Fibroblast of lung (primary cell): ENCODE data around the gene CATSPERD. TPM values are rescaled to one million over a fixed set of nuclear protein-coding genes. Genes with fewer than 3 reads are reported as not detected.

ENCODE experiments used
- DNase-seq, 2 donors: peaks; one replicate each; pipeline versions ENCODE4 v3.0.0 to v3.0.0-alpha.2; 2010; ENCODE audit warnings: low read depth in 2 of 2
- H2AFZ ChIP-seq: 2 replicates; pipeline ENCODE4 v1.5.1; 2012; ENCODE audit warnings: low read length, control low read depth, inconsistent platforms
- H3K27ac ChIP-seq: 2 replicates; pipeline ENCODE4 v1.5.1; 2011; ENCODE audit warnings: low read length, control low read depth; ENCODE audit not compliant: insufficient read depth
- H3K27me3 ChIP-seq: 2 replicates; pipeline ENCODE4 v1.5.1; 2011; ENCODE audit warnings: mild to moderate bottlenecking, low read length; ENCODE audit not compliant: control insufficient read depth, insufficient read depth
- H3K36me3 ChIP-seq: 2 replicates; pipeline ENCODE4 v1.5.1; 2011; ENCODE audit warnings: low read length; ENCODE audit not compliant: control insufficient read depth, insufficient read depth
- H3K4me1 ChIP-seq: 2 replicates; pipeline ENCODE4 v1.5.1; 2011; ENCODE audit warnings: low read length; ENCODE audit not compliant: control insufficient read depth, insufficient read depth; ENCODE audit errors: extremely low read depth
- H3K4me2 ChIP-seq: 2 replicates; pipeline ENCODE4 v1.5.1; 2011; ENCODE audit warnings: low read length, control low read depth; ENCODE audit not compliant: insufficient read depth; ENCODE audit errors: extremely low read depth
- H3K4me3 ChIP-seq, 4 experiments: fragments of 200-600 bp in 1 of 4; sonication (generic) in 1 of 4; replicated peaks in 1 of 4; 2 replicates each; pipeline ENCODE4 v1.5.1; 2011 to 2016; ENCODE audit warnings: low read length in 4 of 4, low read depth in 3 of 4, mild to moderate bottlenecking in 3 of 4, control low read depth in 2 of 4, inconsistent platforms in 1 of 4, mixed read lengths in 1 of 4; ENCODE audit not compliant: insufficient read depth in 1 of 4; ENCODE audit errors: control extremely low read depth in 1 of 4
- H3K79me2 ChIP-seq: 2 replicates; pipeline ENCODE4 v1.5.1; 2012; ENCODE audit warnings: mild to moderate bottlenecking, low read length, inconsistent platforms; ENCODE audit not compliant: control insufficient read depth, insufficient read depth
- H3K9ac ChIP-seq: 2 replicates; pipeline ENCODE4 v1.5.1; 2011; ENCODE audit warnings: mild to moderate bottlenecking, low read length, control low read depth; ENCODE audit not compliant: insufficient read depth
- H3K9me3 ChIP-seq: 2 replicates; pipeline ENCODE4 v1.5.1; 2012; ENCODE audit warnings: low read depth, low read length; ENCODE audit not compliant: control insufficient read depth, insufficient read depth
- H4K20me1 ChIP-seq: 2 replicates; pipeline ENCODE4 v1.5.1; 2011; ENCODE audit warnings: low read length; ENCODE audit not compliant: control insufficient read depth, insufficient read depth; ENCODE audit errors: extremely low read depth
- CTCF ChIP-seq, 2 donors: IDR thresholded peaks in 1 of 2; conservative IDR thresholded peaks in 1 of 2; 1 replicate in 1 of 2; 2 replicates in 1 of 2; pipeline ENCODE4 v1.5.1; 2011 to 2012; ENCODE audit warnings: low read length in 2 of 2, control low read depth in 1 of 2, inconsistent platforms in 1 of 2, low read depth in 1 of 2, mild to moderate bottlenecking in 1 of 2
- EZH2 ChIP-seq: IDR thresholded peaks from 2 replicates; pipeline ENCODE4 v1.5.1; 2012; ENCODE audit warnings: low read length, control low read depth, mild to moderate bottlenecking; ENCODE audit errors: missing control alignments
- polyA plus RNA-seq, 2 donors: library from polyadenylated mRNA; depleted of rRNA in 1 of 2; stranded (reverse) in 1 of 2; unstranded in 1 of 2; fragments of >200 nt; gene quantifications; 2 replicates each; pipeline ENCODE4 v1.2.1, GENCODE V29; 2011 to 2012; ENCODE audit warnings: missing spikeins in 1 of 2
- total RNA-seq: library from RNA; depleted of rRNA; stranded (reverse); fragments of >200 nt; gene quantifications from 2 replicates; pipeline ENCODE4 v1.2.1, GENCODE V29; 2014

Gene CATSPERD
- total and polyA plus RNA-seq, 2 donors (not counting 1 experiment from before 2014, with no cell fraction given), result not detected

DNA sequence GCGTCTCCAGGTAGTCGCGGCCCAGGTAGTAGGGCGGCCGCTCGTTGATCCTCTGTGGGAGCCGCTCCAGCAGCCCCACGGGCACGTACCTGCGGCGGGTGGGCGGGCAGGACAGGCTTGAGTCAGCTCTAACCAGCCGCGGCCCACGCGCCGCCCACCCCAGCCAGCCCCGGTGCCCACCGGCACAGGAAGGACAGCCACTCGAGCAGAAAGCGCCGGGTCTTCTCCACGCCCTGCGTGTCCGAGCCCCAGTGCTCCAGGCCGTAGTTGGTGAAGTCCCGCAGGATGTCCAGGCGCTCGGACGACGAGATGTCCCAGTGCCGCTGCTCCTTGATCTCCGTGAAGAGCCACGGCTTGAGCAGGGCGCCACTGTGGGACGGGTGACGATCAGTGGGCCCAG lies 65.0 kb downstream of the CATSPERD start:
- Histone ChIP-seq H3K9me3 (no peaks in the 10 kb centered on the region), H3K4me2 (no peak overlapping the region), H3K4me3 (no peak overlapping the region), H3K9ac (no peak overlapping the region), H2AFZ (no peak overlapping the region), H3K79me2 (peaks cover 6% of the 10 kb centered on the region), H3K36me3 (peaks cover 38% of the 10 kb centered on the region), H3K4me1 (peaks cover 4% of the 10 kb centered on the region), H3K27me3 (no peaks in the 10 kb centered on the region), H3K27ac (no peak overlapping the region), H4K20me1 (no peaks in the 10 kb centered on the region)
- no peak for TF ChIP-seq EZH2
- TF ChIP-seq CTCF (conservative IDR thresholded peaks at IDR 0.05 in 1 of 2, IDR thresholded peaks at IDR 0.05 in 1 of 2; ENCODE audit: low read depth in 1 of 2, low read length in 2 of 2), result no peak
- DNase-seq, result no peak

- no peak for TF ChIP-seq EZH2
- TF ChIP-seq CTCF (conservative IDR thresholded peaks at IDR 0.05 in 1 of 2, IDR thresholded peaks at IDR 0.05 in 1 of 2; ENCODE audit: low read depth in 1 of 2, low read length in 2 of 2), result no peak
- Histone ChIP-seq H3K79me2 (peaks cover 6% of the 10 kb centered on the region), H3K27me3 (no peaks in the 10 kb centered on the region), H3K36me3 (peaks cover 38% of the 10 kb centered on the region), H2AFZ (no peak overlapping the region), H4K20me1 (no peaks in the 10 kb centered on the region), H3K27ac (no peak overlapping the region), H3K9me3 (no peaks in the 10 kb centered on the region), H3K9ac (no peak overlapping the region), H3K4me3 (no peak overlapping the region), H3K4me1 (peaks cover 4% of the 10 kb centered on the region), H3K4me2 (no peak overlapping the region)
- DNase-seq, result no peak
These were observed 66.4 kb downstream of the CATSPERD start for GRCh38 chr19:5786593-5787408.

GRCh38 chr19:5787409-5788182 lies 67.2 kb downstream of the CATSPERD start:
- Histone ChIP-seq H2AFZ (no peak overlapping the region), H3K79me2 (peaks cover 6% of the 10 kb centered on the region), H3K4me1 (peaks cover 4% of the 10 kb centered on the region), H3K9me3 (no peaks in the 10 kb centered on the region), H3K36me3 (peaks cover 38% of the 10 kb centered on the region), H3K4me2 (no peak overlapping the region), H3K9ac (no peak overlapping the region), H3K27ac (no peak overlapping the region), H3K4me3 (no peak overlapping the region), H3K27me3 (no peaks in the 10 kb centered on the region), H4K20me1 (no peaks in the 10 kb centered on the region)
- no peak for TF ChIP-seq CTCF (conservative IDR thresholded peaks at IDR 0.05 in 1 of 2, IDR thresholded peaks at IDR 0.05 in 1 of 2; ENCODE audit: low read depth in 1 of 2, low read length in 2 of 2)
- TF ChIP-seq EZH2, result no peak
- no peak for DNase-seq
